GM18505 (cell line): ENCODE results near the gene TRNAU1AP.
"Not testable (repeated sequence)": the region's sequence is repeated elsewhere in the genome, so short reads cannot be mapped to it uniquely, and the experiment has no call there.

Experiments
- ATAC-seq: cut with Tn5 transposase; IDR thresholded peaks from one replicate; pipeline ENCODE4 v1.9.1; 2021; ENCODE audit not compliant: unreplicated experiment
- POLR2A ChIP-seq: IDR thresholded peaks from 4 replicates; pipeline ENCODE4 v1.6.1; 2011; ENCODE audit warnings: borderline replicate concordance; ENCODE audit not compliant: insufficient read depth, insufficient read length; ENCODE audit errors: extremely low read depth

The TRNAU1AP gene

GRCh38 chr1:28537457-28538199 is 15.3 kb upstream of the TRNAU1AP start:
- ATAC-seq: no peak
- no peak for TF ChIP-seq POLR2A

GRCh38 chr1:28538286-28538685 is 14.6 kb upstream of the TRNAU1AP start:
- ATAC-seq: no peak
- no peak for TF ChIP-seq POLR2A

- no peak for TF ChIP-seq POLR2A
- no peak for ATAC-seq
Observed at GRCh38 chr1:28540651-28541050, 12.2 kb upstream of the TRNAU1AP start.

- not testable (repeated sequence) for ATAC-seq
Observed at GRCh38 chr1:28541414-28542015, 11.4 kb upstream of the TRNAU1AP start.

- no peak for ATAC-seq
- TF ChIP-seq POLR2A: no peak
Observed at GRCh38 chr1:28545246-28545628, 7.6 kb upstream of the TRNAU1AP start.

GRCh38 chr1:28548318-28548717 is 4.6 kb upstream of the TRNAU1AP start:
- no peak for TF ChIP-seq POLR2A
- ATAC-seq: no peak

- ATAC-seq: no peak
- TF ChIP-seq POLR2A: no peak
Observed at GRCh38 chr1:28551381-28551780, 1.5 kb upstream of the TRNAU1AP start.

- no peak for TF ChIP-seq POLR2A
- ATAC-seq: no peak
Observed at GRCh38 chr1:28560886-28561285, 8.0 kb downstream of the TRNAU1AP start.

GRCh38 chr1:28564310-28564709 is 11.4 kb downstream of the TRNAU1AP start:
- ATAC-seq: no peak
- no peak for TF ChIP-seq POLR2A

GRCh38 chr1:28565040-28565439 is 12.2 kb downstream of the TRNAU1AP start:
- TF ChIP-seq POLR2A: no peak
- no peak for ATAC-seq

- no peak for TF ChIP-seq POLR2A
- no peak for ATAC-seq
Observed at GRCh38 chr1:28565726-28566125, 12.8 kb downstream of the TRNAU1AP start.

GRCh38 chr1:28566931-28567330 is 14.0 kb downstream of the TRNAU1AP start:
- ATAC-seq: no peak

GRCh38 chr1:28571911-28572310 is 19.0 kb downstream of the TRNAU1AP start:
- TF ChIP-seq POLR2A: no peak
- no peak for ATAC-seq

More at GRCh38 chr1:28566931-28567330, 14.0 kb downstream of the TRNAU1AP start:
- TF ChIP-seq POLR2A: no peak

GRCh38 chr1:28572891-28573290 is 20.0 kb downstream of the TRNAU1AP start:
- ATAC-seq: not testable (repeated sequence)
